Thymus (tissue), 11 donors: ENCODE data around the gene SH2D1B. TPM values are rescaled to one million over a fixed set of nuclear protein-coding genes. Genes with fewer than 3 reads are reported as not detected.

ENCODE experiments used
- DNase-seq, 9 donors: peaks; one replicate each; pipeline ENCODE4 v3.0.0-alpha.2; 2013; ENCODE audit warnings: low spot score in 9 of 9, low read depth in 6 of 9, missing footprints in 1 of 9
- H3K27ac ChIP-seq, 2 donors: one replicate each; pipeline ENCODE4 v1.5.1; 2013; ENCODE audit warnings: control low read depth in 1 of 2, low read depth in 1 of 2, low read length in 1 of 2, mild to moderate bottlenecking in 1 of 2, moderate library complexity in 1 of 2
- H3K27me3 ChIP-seq, 2 donors: one replicate each; pipeline ENCODE4 v1.5.1; 2013; ENCODE audit warnings: low read length in 1 of 2; ENCODE audit not compliant: control insufficient read depth in 2 of 2, insufficient read depth in 1 of 2
- H3K36me3 ChIP-seq, 2 donors: one replicate each; pipeline ENCODE4 v1.5.1; 2013; ENCODE audit warnings: low read length in 1 of 2, mild to moderate bottlenecking in 1 of 2, moderate library complexity in 1 of 2; ENCODE audit not compliant: control insufficient read depth in 2 of 2, insufficient read depth in 2 of 2
- H3K4me1 ChIP-seq, 2 donors: one replicate each; pipeline ENCODE4 v1.5.1; 2013; ENCODE audit warnings: low read length in 2 of 2; ENCODE audit not compliant: control insufficient read depth in 2 of 2, insufficient read depth in 2 of 2
- H3K4me3 ChIP-seq, 2 donors: one replicate each; pipeline ENCODE4 v1.5.1; 2013; ENCODE audit warnings: low read length in 2 of 2, control low read depth in 1 of 2, mild to moderate bottlenecking in 1 of 2
- H3K9me3 ChIP-seq, 2 donors: one replicate each; pipeline ENCODE4 v1.5.1; 2013; ENCODE audit warnings: low read length in 1 of 2, mild to moderate bottlenecking in 1 of 2; ENCODE audit not compliant: control insufficient read depth in 2 of 2, insufficient read depth in 1 of 2
- WGBS: extraction: QIAGEN DNeasy Blood & Tissue Kit; methylation state at CpG from one replicate; pipeline ENCODE4 v1.1.7; 2013; 5-methylcytosine and 5-hydroxymethylcytosine counted together
- polyA plus RNA-seq: library from polyadenylated mRNA; stranded (reverse); fragments of 200-250 nt; gene quantifications from one replicate; pipeline ENCODE4 v1.2.3, GENCODE V29; 2013
- total RNA-seq: library from RNA; stranded (reverse); fragments of 120-200 nt; gene quantifications from one replicate; pipeline ENCODE4 v1.2.4, GENCODE V29; 2013
- donor health status: healthy.

The SH2D1B gene
- total and polyA plus RNA-seq, 2 donors: 0.27 to 0.47 TPM

DNA sequence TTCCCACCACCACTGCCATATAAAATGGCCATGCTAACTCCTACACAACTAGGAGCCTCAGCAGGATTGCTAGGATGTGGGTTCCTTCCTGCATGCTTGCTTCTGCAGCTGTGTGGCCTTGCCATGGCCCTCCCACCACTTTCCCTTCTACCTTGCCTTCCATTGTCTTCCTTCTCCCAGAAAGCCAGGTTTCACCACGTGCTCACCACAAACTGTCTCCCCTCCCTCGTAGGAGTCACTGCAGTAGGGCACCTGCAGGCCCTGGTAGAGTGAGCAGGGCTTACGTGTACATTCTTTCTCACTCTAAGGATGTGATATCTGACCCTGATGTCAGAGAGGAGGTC is 26.7 kb downstream of the SH2D1B start:
- 27% methylated on average over 3 of the region's 3 CpGs for WGBS

DNA sequence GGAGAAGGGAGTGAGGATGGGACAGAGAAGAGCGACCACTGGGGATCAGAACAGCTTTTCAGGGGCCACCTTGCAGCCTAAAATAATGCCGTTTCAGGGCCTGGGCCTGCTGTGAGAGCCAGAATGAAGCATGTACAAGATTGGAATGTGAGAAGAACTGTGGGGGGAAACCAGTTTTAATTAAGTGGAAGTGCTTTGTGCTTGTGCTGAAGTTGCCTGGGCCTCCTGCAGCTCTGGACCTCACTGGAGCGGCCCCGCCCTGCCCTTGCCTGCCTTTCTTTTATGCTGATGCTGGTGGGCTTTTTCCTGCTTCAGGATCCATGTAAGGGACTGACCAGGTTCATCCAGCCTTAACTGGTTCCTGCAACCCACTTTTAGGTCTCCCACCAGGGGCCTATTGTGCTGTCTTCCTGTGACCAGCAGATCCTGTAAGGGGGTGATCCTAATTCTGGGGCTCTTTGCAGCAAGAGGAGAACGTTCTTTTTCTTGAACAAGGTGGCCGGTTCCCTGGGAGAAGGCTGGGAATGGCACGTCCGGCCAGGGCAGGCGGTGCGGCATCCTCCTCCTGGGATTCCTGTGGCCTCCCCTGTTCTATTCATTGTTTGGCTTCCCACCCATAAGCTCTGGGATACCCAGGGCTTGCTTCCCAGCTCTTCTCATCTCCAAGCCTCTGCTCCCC is 27.2 kb downstream of the SH2D1B start:
- H3K4me3 ChIP-seq: no peak overlapping the region
- 98% methylated on average over 10 of the region's 10 CpGs for WGBS
- H3K4me1 ChIP-seq: peaks cover 3 to 10% of the 10 kb centered on the region in 2 donors
- H3K27ac ChIP-seq: no peak overlapping the region
- H3K27me3 ChIP-seq: no peaks in the 10 kb centered on the region
- H3K36me3 ChIP-seq: no peaks in the 10 kb centered on the region
- DNase-seq: no peak
- H3K9me3 ChIP-seq: no peaks in the 10 kb centered on the region

More for the DNA sequence above, 26.7 kb downstream of the SH2D1B start:
- Histone ChIP-seq H3K27me3 (no peaks in the 10 kb centered on the region), H3K4me1 (peaks cover 7 to 11% of the 10 kb centered on the region in 2 donors), H3K36me3 (no peaks in the 10 kb centered on the region), H3K4me3 (no peak overlapping the region), H3K27ac (no peak overlapping the region), H3K9me3 (no peaks in the 10 kb centered on the region)
- no peak for DNase-seq

DNA sequence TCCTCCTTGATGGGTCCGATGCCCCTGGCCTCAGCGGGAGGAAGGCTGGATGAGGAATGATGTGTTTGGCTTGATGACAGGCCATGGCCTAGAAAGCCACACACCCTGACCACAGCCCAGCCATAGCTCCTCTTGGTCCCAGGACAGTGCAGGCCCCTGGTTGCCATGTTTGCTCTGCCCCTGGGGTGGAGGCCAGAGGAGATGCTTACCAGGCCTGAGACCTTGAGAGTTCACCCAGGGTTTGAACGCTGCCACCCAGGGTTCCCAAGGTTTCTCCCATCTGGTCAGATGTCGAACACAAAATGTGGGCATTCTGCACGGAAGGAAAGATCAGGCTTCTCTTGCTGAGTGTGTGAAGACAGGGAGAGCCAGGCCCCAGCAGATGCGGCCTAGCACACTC is 27.8 kb downstream of the SH2D1B start:
- H3K36me3 ChIP-seq: no peaks in the 10 kb centered on the region
- peaks cover 0 to 5% of the 10 kb centered on the region in 2 donors for H3K4me1 ChIP-seq
- WGBS: 97% methylated on average over 6 of the region's 6 CpGs
- H3K27ac ChIP-seq: no peak overlapping the region
- no peak for DNase-seq
- H3K4me3 ChIP-seq: no peak overlapping the region
- H3K27me3 ChIP-seq: no peaks in the 10 kb centered on the region
- H3K9me3 ChIP-seq: no peaks in the 10 kb centered on the region

DNA sequence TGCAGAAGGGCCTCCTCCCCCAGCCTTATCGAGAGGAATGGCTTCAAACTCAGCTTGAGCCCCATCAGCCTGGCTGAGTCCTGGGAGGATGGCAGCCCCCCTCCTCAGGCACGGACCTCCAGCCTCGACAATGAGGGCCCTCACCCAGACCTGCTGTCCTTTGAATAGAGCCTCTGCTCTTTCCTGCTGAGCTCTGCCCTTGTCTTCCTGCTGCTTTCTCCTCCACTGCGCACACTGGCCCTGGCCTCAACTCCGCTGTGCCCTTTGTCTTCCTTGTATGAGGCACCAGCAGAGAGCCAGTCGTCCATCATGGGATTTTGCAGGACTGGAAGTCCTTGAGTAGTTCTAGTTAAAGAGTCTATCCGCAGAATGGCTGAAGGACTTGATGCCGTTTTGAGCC is 28.4 kb downstream of the SH2D1B start:
- Histone ChIP-seq H3K9me3 (no peaks in the 10 kb centered on the region), H3K27ac (no peak overlapping the region), H3K27me3 (no peaks in the 10 kb centered on the region), H3K36me3 (no peaks in the 10 kb centered on the region), H3K4me3 (no peak overlapping the region), H3K4me1 (no peaks in the 10 kb centered on the region)
- no peak for DNase-seq
- WGBS: 95% methylated on average over 8 of the region's 8 CpGs

DNA sequence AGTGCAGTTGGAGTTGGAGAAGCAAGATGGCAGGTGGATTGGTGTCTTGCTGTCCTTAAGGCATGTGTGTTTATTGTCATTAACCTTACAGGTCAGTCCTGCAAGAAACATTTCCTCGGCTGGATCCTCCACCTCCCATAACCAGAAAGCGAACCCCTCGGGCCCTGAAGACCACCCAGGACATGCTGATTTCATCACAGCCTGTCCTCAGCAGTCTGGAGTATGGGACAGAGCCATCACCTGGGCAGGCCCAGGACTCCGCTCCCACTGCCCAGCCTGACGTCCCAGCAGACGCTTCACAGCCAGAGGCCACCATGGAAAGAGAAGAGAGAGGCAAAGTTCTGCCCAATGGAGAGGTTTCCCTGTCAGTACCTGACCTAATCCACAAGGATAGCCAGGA is 28.8 kb downstream of the SH2D1B start:
- no peak for DNase-seq
- no peak overlapping the region for H3K27ac ChIP-seq

DNA sequence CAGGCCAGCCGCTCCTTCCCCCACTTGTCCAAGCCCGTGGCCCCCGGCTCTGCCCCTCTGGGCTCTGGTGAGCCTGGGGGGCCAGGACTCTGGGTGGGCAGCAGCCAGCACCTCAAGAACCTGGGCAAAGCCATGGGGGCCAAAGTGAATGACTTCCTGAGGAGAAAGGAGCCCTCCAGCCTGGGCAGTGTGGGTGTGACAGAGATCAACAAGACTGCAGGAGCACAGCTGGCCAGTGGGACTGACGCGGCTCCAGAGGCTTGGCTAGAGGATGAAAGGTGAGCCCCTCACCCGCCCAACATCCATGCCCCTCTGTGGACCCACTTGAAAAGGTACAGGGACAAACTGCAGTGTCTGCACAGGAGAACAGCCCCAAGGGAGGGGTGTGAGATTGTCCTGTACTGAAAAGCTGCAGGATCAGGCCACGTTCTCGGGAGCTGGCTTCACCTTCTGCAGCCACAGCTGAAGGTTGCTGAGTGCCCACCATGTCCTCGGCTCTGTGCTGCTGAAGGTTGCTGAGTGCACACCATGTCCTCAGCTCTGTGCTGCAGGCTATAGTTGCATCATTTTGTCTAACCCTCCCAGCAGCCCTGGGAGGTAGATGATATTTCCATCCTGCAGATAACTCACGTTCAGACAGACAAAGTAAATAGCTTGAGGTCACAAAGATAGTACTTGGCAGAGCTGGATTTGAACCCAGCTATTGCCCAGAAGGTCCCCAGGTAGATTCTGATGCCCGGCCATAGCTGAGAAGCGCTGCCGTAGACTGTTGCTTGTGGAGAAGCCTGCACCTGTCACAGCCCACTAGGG is 29.8 kb downstream of the SH2D1B start:
- no peaks in the 10 kb centered on the region for H3K4me1 ChIP-seq
- DNase-seq: no peak
- no peaks in the 10 kb centered on the region for H3K36me3 ChIP-seq
- no peak overlapping the region for H3K27ac ChIP-seq
- 96% methylated on average over 13 of the region's 13 CpGs for WGBS
- no peak overlapping the region for H3K4me3 ChIP-seq
- no peaks in the 10 kb centered on the region for H3K27me3 ChIP-seq
- H3K9me3 ChIP-seq: no peaks in the 10 kb centered on the region

More for the DNA sequence above, 28.8 kb downstream of the SH2D1B start:
- Histone ChIP-seq H3K36me3 (no peaks in the 10 kb centered on the region), H3K9me3 (no peaks in the 10 kb centered on the region), H3K4me1 (no peaks in the 10 kb centered on the region), H3K4me3 (no peak overlapping the region), H3K27me3 (no peaks in the 10 kb centered on the region)
- 98% methylated on average over 6 of the region's 6 CpGs for WGBS

DNA sequence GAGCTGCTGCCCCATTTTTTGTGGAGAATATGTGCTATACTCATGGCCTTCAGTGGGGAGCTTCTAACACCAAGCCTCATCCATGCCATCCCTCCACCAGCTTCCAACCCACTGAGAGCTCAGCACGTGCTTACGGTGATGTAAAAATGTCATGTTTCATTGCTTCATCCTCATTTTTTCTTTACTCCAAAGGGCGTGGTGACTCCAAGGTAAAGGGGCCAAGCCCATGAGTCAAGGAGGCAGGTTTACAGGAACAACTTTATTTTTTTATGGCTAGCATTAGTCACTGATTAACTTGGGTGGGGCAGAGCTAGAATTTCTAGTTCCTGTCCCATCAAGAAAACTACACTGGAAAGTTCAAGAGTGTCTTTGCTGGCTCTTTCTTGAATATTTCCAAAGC is 30.6 kb downstream of the SH2D1B start, which contains the start of gene C1orf226:
Gene C1orf226, plus strand, starts transcription at position 346 of the 400 bp plus-strand sequence. CDS start 174 bp downstream, outside the sequence.
- no peak within 1 kb of the TSS for H3K4me3 ChIP-seq
- H3K27ac ChIP-seq: no peak within 1 kb of the TSS
- H3K9me3 ChIP-seq: no peaks in the 10 kb centered on the region
- no peak for DNase-seq
- no peaks in the 10 kb centered on the region for H3K36me3 ChIP-seq
- H3K4me1 ChIP-seq: no peaks in the 10 kb centered on the region
- H3K27me3 ChIP-seq: no peaks in the 10 kb centered on the region
- WGBS: 84% methylated on average over 3 of the region's 3 CpGs

DNA sequence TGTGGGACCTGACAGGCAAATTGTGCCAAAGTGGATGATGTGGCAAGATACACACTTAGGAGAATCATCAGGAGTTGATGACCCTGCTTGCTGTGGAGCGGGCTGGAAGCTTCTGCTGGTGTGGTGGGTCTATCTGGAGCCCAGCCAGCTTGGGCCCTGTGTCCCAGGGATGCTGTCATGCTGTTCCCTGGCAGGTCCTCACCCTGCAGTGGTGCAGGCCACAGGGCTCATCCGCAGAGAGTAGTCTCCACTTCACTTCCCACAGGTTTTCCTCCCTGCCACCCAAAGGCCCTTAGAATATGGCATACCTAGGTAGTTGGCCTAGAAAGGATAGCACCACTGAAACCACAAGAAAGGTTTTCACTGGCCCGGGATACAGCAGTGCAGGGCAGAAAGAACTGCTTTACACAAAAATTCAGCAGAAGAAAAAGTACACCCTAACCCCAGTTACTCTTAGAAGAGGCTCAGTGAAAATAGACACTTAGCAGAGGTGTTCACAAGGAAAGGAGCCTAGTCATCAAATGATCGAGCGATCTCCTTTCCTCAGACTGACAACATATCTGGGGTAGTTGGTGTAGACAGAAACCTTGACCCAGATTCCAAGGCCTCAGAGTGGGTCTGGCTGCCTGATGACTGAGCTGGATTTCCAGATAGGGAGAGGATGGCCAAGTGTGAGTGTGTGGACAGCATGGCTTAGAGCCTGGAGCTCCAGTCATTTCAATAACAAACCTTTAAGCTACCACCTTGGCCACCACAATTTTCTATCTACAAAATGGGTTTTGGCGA is 31.7 kb downstream of the SH2D1B start:
- Histone ChIP-seq H3K4me3 (no peak overlapping the region), H3K4me1 (no peaks in the 10 kb centered on the region), H3K27ac (no peak overlapping the region), H3K9me3 (no peaks in the 10 kb centered on the region), H3K27me3 (no peaks in the 10 kb centered on the region), H3K36me3 (no peaks in the 10 kb centered on the region)
- no peak for DNase-seq
- WGBS: 93% methylated on average over 6 of the region's 6 CpGs

DNA sequence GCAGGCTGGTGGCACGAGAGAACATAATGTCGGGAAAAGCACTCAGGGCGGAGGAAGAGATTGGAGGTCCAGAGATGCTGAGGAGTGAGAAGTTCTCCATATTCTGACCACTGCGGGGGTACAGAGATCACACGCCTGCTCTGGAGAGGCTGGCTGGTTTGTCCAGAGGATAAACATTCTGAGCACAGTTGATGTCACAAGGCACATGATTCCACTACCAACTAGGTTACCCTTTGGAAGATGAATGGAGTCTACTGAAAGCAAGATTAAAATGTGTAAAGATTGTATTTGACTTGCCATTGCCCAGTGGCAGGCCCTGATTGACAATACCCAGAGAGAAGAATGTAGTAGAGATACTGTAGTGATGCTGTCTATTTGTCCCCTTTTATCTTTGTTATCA is 35.2 kb downstream of the SH2D1B start, which contains the start of gene SPATA46:
Gene SPATA46, minus strand, starts transcription at position 164 of the 400 bp plus-strand sequence. Its CDS starts 64 bp downstream, at position 100.
- Histone ChIP-seq H3K36me3 (no peaks in the 10 kb centered on the region), H3K27me3 (no peaks in the 10 kb centered on the region), H3K9me3 (no peaks in the 10 kb centered on the region), H3K27ac (no peak within 1 kb of the TSS), H3K4me1 (peaks cover 0 to 3% of the 10 kb centered on the region in 2 donors), H3K4me3 (no peak within 1 kb of the TSS)
- DNase-seq: no peak
- WGBS: 97% methylated on average over 5 of the region's 5 CpGs
